T47D (cell line): ENCODE data around the gene PCDHA3.
A peak's percentile ranks its signal among the peaks of the same experiment; 100 is the strongest.
"Not testable (repeated sequence)": the region's sequence is repeated elsewhere in the genome, so short reads cannot be mapped to it uniquely, and the experiment has no call there.

Experiments
- DNase-seq, 2 experiments: peaks; one replicate each; pipeline versions ENCODE4 v3.0.0 to v3.0.0-alpha.2; 2011 to 2012; ENCODE audit warnings: low read depth in 1 of 2, low spot score in 1 of 2
- JUND ChIP-seq: IDR thresholded peaks from 2 replicates; pipeline ENCODE4 v1.6.1; 2012; ENCODE audit warnings: low read depth
- in situ Hi-C: cut with HindIII; loops from 2 replicates; pipeline ENCODE4 v1.10.0; 2016; ENCODE audit warnings: low sequenced_read_pairs, low pct_unique_long_range_greater_than_20kb

Gene PCDHA3

GRCh38 chr5:140800816-140801493 is at the start of gene PCDHA3:
TSS of gene PCDHA3 (plus strand) at chr5:140801057.
- peak; percentile 73 to 88 for DNase-seq
- in situ Hi-C loops = no loop called here
- no peak for TF ChIP-seq JUND

GRCh38 chr5:140753561-140753960 is 47.3 kb upstream of the PCDHA3 start:
- no peak for DNase-seq
- no peak for TF ChIP-seq JUND
- in situ Hi-C loops = no loop called here

GRCh38 chr5:140764177-140764973 is 36.5 kb upstream of the PCDHA3 start:
- in situ Hi-C loops = no loop called here
- DNase-seq = peak in 1 of 2 experiments; percentile 22
- TF ChIP-seq JUND = no peak

GRCh38 chr5:140767444-140767843 is 33.4 kb upstream of the PCDHA3 start:
- in situ Hi-C loops = no loop called here
- no peak for DNase-seq
- no peak for TF ChIP-seq JUND

GRCh38 chr5:140780512-140780911 is 20.3 kb upstream of the PCDHA3 start:
- TF ChIP-seq JUND = no peak
- in situ Hi-C loops = no loop called here
- no peak for DNase-seq

GRCh38 chr5:140785905-140786686 is 14.8 kb upstream of the PCDHA3 start, which contains the start of gene PCDHA1:
TSS of gene PCDHA1 (plus strand) at chr5:140786140.
- TF ChIP-seq JUND = no peak
- in situ Hi-C loops = no loop called here
- peak; percentile 79 to 86 for DNase-seq

- DNase-seq, in situ Hi-C loops: not testable (repeated sequence)
These were observed 13.4 kb upstream of the PCDHA3 start for GRCh38 chr5:140787422-140787821.

GRCh38 chr5:140787849-140788504 is 12.9 kb upstream of the PCDHA3 start:
- in situ Hi-C loops, DNase-seq: not testable (repeated sequence)

- no peak for DNase-seq
- no peak for TF ChIP-seq JUND
- in situ Hi-C loops = no loop called here
These were observed 9.8 kb upstream of the PCDHA3 start for GRCh38 chr5:140791089-140791488.

GRCh38 chr5:140794595-140795258 is 6.1 kb upstream of the PCDHA3 start, which contains the start of gene PCDHA2:
TSS of gene PCDHA2 (plus strand) at chr5:140794852.
- peak in 1 of 2 experiments; percentile 66 for DNase-seq
- in situ Hi-C loops = no loop called here
- no peak for TF ChIP-seq JUND

GRCh38 chr5:140795259-140795641 is 5.6 kb upstream of the PCDHA3 start:
- TF ChIP-seq JUND = no peak
- in situ Hi-C loops = no loop called here
- DNase-seq = peak; percentile 69 to 74

GRCh38 chr5:140796072-140796717 is 4.7 kb upstream of the PCDHA3 start:
- in situ Hi-C loops, DNase-seq: not testable (repeated sequence)
